K562 (cell line): ENCODE measurements around the gene ZNF45. TPM values are rescaled to one million over a fixed set of nuclear protein-coding genes. Genes with fewer than 3 reads are reported as not detected.

Experiments
- ATAC-seq: fragments of 200-7000 bp; cut with Tn5 transposase; 3 replicates; pipeline ENCODE4 v1.9.1; 2020; ENCODE audit warnings: moderate library complexity
- BruUV-seq: library from RNA; stranded (reverse); fragments of 400-500 nt; replicated peaks from 2 replicates; lab custom pipeline; 2021; lab: Mats Ljungman, UMichigan
- CTCF ChIA-PET: fragments of 300-600 bp; formaldehyde crosslinking; extraction: SDS; loops from one replicate; lab custom pipeline; 2021; ENCODE audit warnings: low intra/inter-chr PET ratio; lab: Yijun Ruan, JAX
- POLR2A ChIA-PET: fragments of 300-600, 350-650 bp; sonication (Branson Sonifier 250); formaldehyde crosslinking; extraction: SDS; loops from one replicate; lab custom pipeline; 2021; ENCODE audit warnings: antibody characterized with exemption, inconsistent platforms; lab: Yijun Ruan, JAX
- DNase-seq, 4 experiments: peaks; one replicate each; pipeline versions ENCODE4 v3.0.0 to v3.0.0-alpha.2; 2011 to 2018; ENCODE audit warnings: low spot score in 3 of 4, mixed read lengths in 3 of 4; ENCODE audit errors: extremely low read depth in 1 of 4
- FAIRE-seq: peaks from 2 replicates; lab custom pipeline; 2011; peaks lifted over from hg19 to GRCh38; lab: Jason Lieb, UNC
- H2AFZ ChIP-seq: 2 replicates; pipeline ENCODE4 v1.6.0; 2011; ENCODE audit warnings: low read depth, low read length, control low read depth, inconsistent platforms
- H3K27ac ChIP-seq: fragments of 200-600 bp; 3 replicates; pipeline ENCODE4 v1.8.0; 2011; ENCODE audit warnings: low read depth, mild to moderate bottlenecking, control low read depth, inconsistent platforms, low read length, moderate library complexity, mixed read lengths; ENCODE audit errors: extremely low read depth
- H3K27me3 ChIP-seq, 2 experiments: fragments of 300-600 bp in 1 of 2; 2 replicates in 1 of 2; 3 replicates in 1 of 2; pipeline versions ENCODE4 v1.6.0 to v1.8.0; 2011; ENCODE audit warnings: inconsistent platforms in 2 of 2, low read length in 2 of 2, mild to moderate bottlenecking in 1 of 2, mixed read lengths in 1 of 2, moderate library complexity in 1 of 2; ENCODE audit not compliant: control insufficient read depth in 2 of 2, insufficient read depth in 2 of 2
- H3K36me3 ChIP-seq: fragments of 300-600 bp; 3 replicates; pipeline ENCODE4 v1.8.0; 2011; ENCODE audit warnings: mild to moderate bottlenecking, low read length, inconsistent platforms; ENCODE audit not compliant: control insufficient read depth, insufficient read depth
- H3K4me1 ChIP-seq, 2 experiments: fragments of 200-600 bp in 1 of 2; replicated peaks in 1 of 2; 2 replicates in 1 of 2; 3 replicates in 1 of 2; pipeline versions ENCODE4 v1.5.1 to v1.8.0; 2011; ENCODE audit warnings: inconsistent platforms in 2 of 2, low read length in 2 of 2, mild to moderate bottlenecking in 1 of 2, mixed read lengths in 1 of 2, moderate library complexity in 1 of 2; ENCODE audit not compliant: control insufficient read depth in 2 of 2, insufficient read depth in 2 of 2
- H3K4me2 ChIP-seq: 2 replicates; pipeline ENCODE4 v1.6.1; 2011; ENCODE audit warnings: low read length, control low read depth, inconsistent platforms, mixed read lengths; ENCODE audit not compliant: insufficient read depth
- H3K4me3 ChIP-seq: fragments of 200-600 bp; sonication (generic), shearing (Covaris generic); 2 replicates; pipeline ENCODE4 v1.5.1; 2016; ENCODE audit warnings: control low read depth, inconsistent platforms
- H3K79me2 ChIP-seq: fragments of 200-600 bp; 3 replicates; pipeline ENCODE4 v1.8.0; 2011; ENCODE audit warnings: low read length, inconsistent platforms; ENCODE audit not compliant: control insufficient read depth, insufficient read depth
- H3K9ac ChIP-seq, 2 experiments: 2 replicates each; pipeline versions ENCODE4 v1.6.0 to v1.6.1; 2011; ENCODE audit warnings: low read depth in 2 of 2, low read length in 2 of 2, control low read depth in 1 of 2, inconsistent platforms in 1 of 2, mild to moderate bottlenecking in 1 of 2, mixed read lengths in 1 of 2; ENCODE audit not compliant: insufficient read depth in 1 of 2
- H3K9me1 ChIP-seq: one replicate; pipeline ENCODE4 v1.6.0; 2011; ENCODE audit warnings: inconsistent platforms, mild to moderate bottlenecking, low read length, moderate library complexity; ENCODE audit not compliant: control insufficient read depth, insufficient read depth
- H3K9me3 ChIP-seq: replicated peaks from 2 replicates; pipeline ENCODE4 v1.5.1; 2011; ENCODE audit warnings: low read depth, low read length, inconsistent platforms; ENCODE audit not compliant: control insufficient read depth, insufficient read depth
- H4K20me1 ChIP-seq: replicated peaks from 2 replicates; pipeline ENCODE4 v1.6.1; 2011; ENCODE audit warnings: low read length, inconsistent platforms, mixed read lengths; ENCODE audit not compliant: control insufficient read depth, insufficient read depth
- BDP1 ChIP-seq: IDR thresholded peaks from 3 replicates; pipeline ENCODE4 v1.6.1; 2011; ENCODE audit not compliant: insufficient read length, insufficient read depth
- DMBX1 ChIP-seq: fragments of 250-450 bp; sonication (Bioruptor Pico); IDR thresholded peaks from 2 replicates; pipeline ENCODE4 v1.8.0; 2022; ENCODE audit warnings: inconsistent platforms, mild to moderate bottlenecking, moderate library complexity, borderline replicate concordance
- HIVEP1 ChIP-seq: fragments of 250-450 bp; sonication (Bioruptor Pico); IDR thresholded peaks from 2 replicates; pipeline ENCODE4 v1.4.0; 2020; ENCODE audit warnings: mild to moderate bottlenecking
- HNRNPK ChIP-seq: fragments of 200-400 bp; formaldehyde crosslinking; IDR thresholded peaks from one replicate; pipeline ENCODE4 v1.6.1; 2018; ENCODE audit warnings: mild to moderate bottlenecking, low read depth, low read length; ENCODE audit not compliant: poor library complexity, severe bottlenecking
- PML ChIP-seq: IDR thresholded peaks from 2 replicates; pipeline ENCODE4 v1.6.1; 2012; ENCODE audit warnings: low read length, inconsistent platforms
- PTRF ChIP-seq: fragments of 450-650 bp; IDR thresholded peaks from 2 replicates; pipeline ENCODE4 v1.6.1; 2016; ENCODE audit warnings: mild to moderate bottlenecking, missing genetic modification characterization, missing compliant biosample characterization
- TEAD2 ChIP-seq: fragments of 450-650 bp; IDR thresholded peaks from 2 replicates; pipeline ENCODE4 v1.6.1; 2016; ENCODE audit warnings: missing genetic modification characterization, control low read depth, missing compliant biosample characterization
- TSHZ1 ChIP-seq: fragments of 250-450 bp; sonication (Bioruptor Pico); IDR thresholded peaks from 2 replicates; pipeline ENCODE4 v1.4.0; 2020; ENCODE audit warnings: mild to moderate bottlenecking, moderate library complexity
- ZNF280B ChIP-seq: fragments of 250-450 bp; sonication (Bioruptor Pico); IDR thresholded peaks from 2 replicates; pipeline ENCODE4 v1.5.1; 2021; ENCODE audit warnings: mild to moderate bottlenecking
- ZNF395 ChIP-seq: fragments of 200-800 bp; sonication (Bioruptor generic); IDR thresholded peaks from 2 replicates; pipeline ENCODE4 v1.6.1; 2017; ENCODE audit warnings: missing genetic modification characterization, missing compliant biosample characterization
- ZZZ3 ChIP-seq: fragments of 450-650 bp; IDR thresholded peaks from 2 replicates; pipeline ENCODE4 v1.6.1; 2016; ENCODE audit warnings: antibody characterized with exemption, mild to moderate bottlenecking, moderate library complexity
- whole genome bisulfite sequencing: fragments of 100-300 bp; shearing (Covaris generic); methylation state at CpG from one replicate; pipeline ENCODE4 v1.1.6; 2016; ENCODE audit warnings: low coverage, mixed read lengths; ENCODE audit not compliant: insufficient coverage; ENCODE audit errors: missing lambda C conversion rate; 5-methylcytosine and 5-hydroxymethylcytosine counted together
- in situ Hi-C: fragments of 300-500 bp; cut with MboI; formaldehyde crosslinking; loops from 4 replicates; pipeline ENCODE4 v1.15.0; 2018; ENCODE audit warnings: inconsistent platforms, mixed read lengths
- intact Hi-C: fragments of 100-400 bp; cut with micrococcal nuclease; formaldehyde crosslinking; loops from 2 replicates; pipeline ENCODE4 v1.14.2; 2022
- polyA plus RNA-seq, 8 experiments: library from polyadenylated mRNA; depleted of rRNA in 4 of 8; stranded (reverse) in 5 of 8; unstranded in 3 of 8; fragments of >200 nt; fragmentation: Nextera tagmentation in 2 of 8; fragmentation: Illumina TruSeq in 1 of 8; extraction: Ambion mirVana in 2 of 8; extraction: Trizol in 1 of 8; gene quantifications; 2 replicates each; pipeline versions ENCODE4 v1.2.1 to v1.2.3, GENCODE V29; 2011 to 2014; ENCODE audit warnings: inconsistent platforms in 1 of 8, missing spikeins in 1 of 8
- total RNA-seq, 7 experiments: library from RNA; depleted of rRNA in 6 of 7; stranded (reverse); fragments of >200 nt in 6 of 7; fragmentation: Illumina TruSeq in 2 of 7; extraction: Trizol in 2 of 7; gene quantifications; 2 replicates each; pipeline versions ENCODE4 v1.2.1 to v1.2.3, GENCODE V29; 2011 to 2021; ENCODE audit warnings: low replicate concordance in 1 of 7

ZNF45 gene
- total and polyA plus RNA-seq, 9 of the 15 experiments (the other 6 are each of a cell fraction or from before 2014, with no cell fraction given), result 2.6 to 10.6 (median 9.4) TPM

GRCh38 chr19:43934055-43934984 lies 762 bp downstream of the ZNF45 start:
- Histone ChIP-seq H4K20me1 (no peaks in the 10 kb centered on the region), H3K4me3 (peak overlapping the region; percentile 79), H3K9ac (peak overlapping the region; percentile 81 to 98), H3K36me3 (peaks cover 25% of the 10 kb centered on the region), H2AFZ (peak overlapping the region; percentile 100), H3K27me3 (no peaks in the 10 kb centered on the region), H3K27ac (peak overlapping the region; percentile 82), H3K4me2 (peak overlapping the region; percentile 90), H3K9me1 (no peaks in the 10 kb centered on the region), H3K9me3 (peaks cover 4% of the 10 kb centered on the region; the same call in 1 of the 2 replicates), H3K79me2 (peaks cover 8% of the 10 kb centered on the region; the same call in 1 of the 3 replicates), H3K4me1 (peaks cover 0 to 3% of the 10 kb centered on the region in 2 experiments; a peak in 2 of 5 replicates)
- intact Hi-C loops (loop anchor here (2.0 kb wide), 1 partner anchor 16 kb away; the partner anchor contains the start of gene ZNF221), in situ Hi-C loops (no loop called here)
- POLR2A ChIA-PET, result interaction anchor here (0.6 to 2.9 kb wide), 11 partner anchors 10 to 566 kb away, joined by 3 to 16 read pairs (median 4); partner anchors contain the start of genes ZNF180, ZNF221 and ZNF222
- WGBS, result 4% methylated on average over 15 of the region's 15 CpGs
- DNase-seq, result peak; percentile 13 to 23 (median 16)
- ATAC-seq, result peak; percentile 28
- FAIRE-seq, result peak; percentile 64
- BruUV-seq, result TSS peak; percentile 56
- CTCF ChIA-PET, result no interaction called here
- no peak for TF ChIP-seq ZNF280B
- TF ChIP-seq TEAD2 (tag), result no peak
- TF ChIP-seq HNRNPK, result no peak
- TF ChIP-seq TSHZ1 (CRISPR knock-in tag), result no peak
- TF ChIP-seq BDP1, result no peak
- TF ChIP-seq PML, result no peak
- no peak for TF ChIP-seq DMBX1 (CRISPR knock-in tag)
- 0 out of 2 replicates have a peak, but pooled peaks have one; percentile 15 for TF ChIP-seq ZNF395 (CRISPR knock-in tag)
- no peak for TF ChIP-seq PTRF (tag)
- no peak for TF ChIP-seq HIVEP1 (CRISPR knock-in tag)
- no peak for TF ChIP-seq ZZZ3
